NCI-H82 treated with DMSO at 0.1 percent for 48 hours (cell line): Measurements from ENCODE around the gene CPOX.

Experiments
- DNase-seq: peaks from one replicate; lab custom pipeline; 2025; ENCODE audit not compliant: unreplicated experiment; lab: John Stamatoyannopoulos, UW

The CPOX gene

GRCh38 chr3:98596541-98597500 lies 3.4 kb upstream of the CPOX start:
- DNase-seq, result no peak

GRCh38 chr3:98596087-98596486 lies 2.7 kb upstream of the CPOX start:
- no peak for DNase-seq

- DNase-seq, result no peak
These were observed 1.4 kb upstream of the CPOX start for GRCh38 chr3:98594628-98595324.

- DNase-seq, result no peak
These were observed 971 bp downstream of the CPOX start for GRCh38 chr3:98592345-98592935.

GRCh38 chr3:98589331-98590036 lies 3.9 kb downstream of the CPOX start:
- DNase-seq, result no peak

- DNase-seq, result no peak
These were observed 5.3 kb downstream of the CPOX start for GRCh38 chr3:98588065-98588464.

GRCh38 chr3:98587654-98588053 lies 5.8 kb downstream of the CPOX start:
- no peak for DNase-seq

GRCh38 chr3:98584547-98584946 lies 8.9 kb downstream of the CPOX start:
- DNase-seq, result no peak

GRCh38 chr3:98583766-98584165 lies 9.6 kb downstream of the CPOX start:
- DNase-seq, result no peak

- DNase-seq, result no peak
These were observed 11.4 kb downstream of the CPOX start for GRCh38 chr3:98582042-98582441.

- DNase-seq, result no peak
These were observed 11.9 kb downstream of the CPOX start for GRCh38 chr3:98581474-98581873.

GRCh38 chr3:98580401-98581386 lies 12.7 kb downstream of the CPOX start:
- no peak for DNase-seq

GRCh38 chr3:98577178-98577895 lies 16.1 kb downstream of the CPOX start:
- DNase-seq, result no peak

GRCh38 chr3:98574132-98574531 lies 19.3 kb downstream of the CPOX start:
- DNase-seq, result no peak

- no peak for DNase-seq
These were observed 20.2 kb downstream of the CPOX start for GRCh38 chr3:98573181-98573728.

- no peak for DNase-seq
These were observed 25.0 kb downstream of the CPOX start for GRCh38 chr3:98568402-98568801.

GRCh38 chr3:98567666-98568270 lies 25.6 kb downstream of the CPOX start:
- no peak for DNase-seq

GRCh38 chr3:98565843-98566242 lies 27.6 kb downstream of the CPOX start:
- DNase-seq, result no peak

- no peak for DNase-seq
These were observed 28.2 kb downstream of the CPOX start for GRCh38 chr3:98565237-98565643.
